Measurements from ENCODE around the gene ENPP3.

The ENPP3 gene

GRCh38 chr6:131636880-131637792, at the start of gene ENPP3:
ENPP3 (plus strand) TSS chr6:131637302; CDS start chr6:131637385, 83 bp downstream.
- no peak for DNase-seq (ENCODE audit: low read depth)

GRCh38 chr6:131587909-131588308, 49.2 kb upstream of the ENPP3 start:
- DNase-seq (ENCODE audit: low read depth) = no peak

GRCh38 chr6:131588643-131589042, 48.5 kb upstream of the ENPP3 start:
- no peak for DNase-seq (ENCODE audit: low read depth)

- no peak for DNase-seq (ENCODE audit: low read depth)
Observed at GRCh38 chr6:131592935-131593334, 44.2 kb upstream of the ENPP3 start.

GRCh38 chr6:131594074-131594473, 43.0 kb upstream of the ENPP3 start:
- no peak for DNase-seq (ENCODE audit: low read depth)

- no peak for DNase-seq (ENCODE audit: low read depth)
Observed at GRCh38 chr6:131597446-131597845, 39.7 kb upstream of the ENPP3 start.

- DNase-seq (ENCODE audit: low read depth) = no peak
Observed at GRCh38 chr6:131600716-131601115, 36.4 kb upstream of the ENPP3 start.

GRCh38 chr6:131602781-131603312, 34.3 kb upstream of the ENPP3 start:
- no peak for DNase-seq (ENCODE audit: low read depth)

GRCh38 chr6:131613296-131613925, 23.7 kb upstream of the ENPP3 start:
- DNase-seq (ENCODE audit: low read depth) = no peak

- no peak for DNase-seq (ENCODE audit: low read depth)
Observed at GRCh38 chr6:131615275-131615674, 21.8 kb upstream of the ENPP3 start.

GRCh38 chr6:131627724-131628682, 9.1 kb upstream of the ENPP3 start, which contains the start of gene MED23:
MED23 (minus strand) TSS chr6:131628242; CDS start chr6:131628049, 193 bp downstream.
- DNase-seq (ENCODE audit: low read depth) = peak; percentile 95

- DNase-seq (ENCODE audit: low read depth) = no peak
Observed at GRCh38 chr6:131628726-131629125, 8.4 kb upstream of the ENPP3 start.

- DNase-seq (ENCODE audit: low read depth) = no peak
Observed at GRCh38 chr6:131629651-131630050, 7.5 kb upstream of the ENPP3 start.

- DNase-seq (ENCODE audit: low read depth) = no peak
Observed at GRCh38 chr6:131631625-131632289, 5.3 kb upstream of the ENPP3 start.

- no peak for DNase-seq (ENCODE audit: low read depth)
Observed at GRCh38 chr6:131635384-131636340, 1.4 kb upstream of the ENPP3 start.

- no peak for DNase-seq (ENCODE audit: low read depth)
Observed at GRCh38 chr6:131638013-131638412, 911 bp downstream of the ENPP3 start.

- no peak for DNase-seq (ENCODE audit: low read depth)
Observed at GRCh38 chr6:131640100-131640499, 3.0 kb downstream of the ENPP3 start.

- DNase-seq (ENCODE audit: low read depth) = no peak
Observed at GRCh38 chr6:131640576-131640975, 3.5 kb downstream of the ENPP3 start.

- no peak for DNase-seq (ENCODE audit: low read depth)
Observed at GRCh38 chr6:131641554-131641953, 4.5 kb downstream of the ENPP3 start.

- DNase-seq (ENCODE audit: low read depth) = no peak
Observed at GRCh38 chr6:131642565-131642964, 5.5 kb downstream of the ENPP3 start.

All from activated T-cell treated with anti-CD3 and anti-CD28 coated beads for 1 hour (primary cell).